Activated gamma-delta T cell (primary cell): Measurements from ENCODE around the gene CCSER1.

Source experiments
- DNase-seq: peaks from one replicate; lab custom pipeline; 2025; lab: John Stamatoyannopoulos, UW

Gene CCSER1

GRCh38 chr4:90128961-90129495, 1.8 kb downstream of the CCSER1 start:
- no peak for DNase-seq

GRCh38 chr4:90130076-90130475, 2.9 kb downstream of the CCSER1 start:
- DNase-seq = no peak

- DNase-seq = no peak
Measured at GRCh38 chr4:90137555-90137954, 10.4 kb downstream of the CCSER1 start.

GRCh38 chr4:90142081-90142480, 14.9 kb downstream of the CCSER1 start:
- no peak for DNase-seq

- DNase-seq = no peak
Measured at GRCh38 chr4:90145319-90145718, 18.1 kb downstream of the CCSER1 start.

GRCh38 chr4:90146306-90146705, 19.1 kb downstream of the CCSER1 start:
- no peak for DNase-seq

GRCh38 chr4:90148574-90149148, 21.5 kb downstream of the CCSER1 start:
- DNase-seq = no peak

GRCh38 chr4:90152024-90152423, 24.8 kb downstream of the CCSER1 start:
- DNase-seq = no peak

- no peak for DNase-seq
Measured at GRCh38 chr4:90159193-90159592, 32.0 kb downstream of the CCSER1 start.

- no peak for DNase-seq
Measured at GRCh38 chr4:90160044-90160443, 32.9 kb downstream of the CCSER1 start.

GRCh38 chr4:90162566-90162965, 35.4 kb downstream of the CCSER1 start:
- DNase-seq = no peak

GRCh38 chr4:90163872-90164271, 36.7 kb downstream of the CCSER1 start:
- no peak for DNase-seq

- no peak for DNase-seq
Measured at GRCh38 chr4:90165883-90166282, 38.7 kb downstream of the CCSER1 start.

GRCh38 chr4:90171491-90171890, 44.3 kb downstream of the CCSER1 start:
- no peak for DNase-seq

- no peak for DNase-seq
Measured at GRCh38 chr4:90174621-90175023, 47.4 kb downstream of the CCSER1 start.

GRCh38 chr4:90181644-90182043, 54.5 kb downstream of the CCSER1 start:
- no peak for DNase-seq

GRCh38 chr4:90183254-90183653, 56.1 kb downstream of the CCSER1 start:
- DNase-seq = no peak

- no peak for DNase-seq
Measured at GRCh38 chr4:90184560-90184959, 57.4 kb downstream of the CCSER1 start.

GRCh38 chr4:90185416-90185815, 58.2 kb downstream of the CCSER1 start:
- no peak for DNase-seq

- no peak for DNase-seq
Measured at GRCh38 chr4:90186229-90186628, 59.0 kb downstream of the CCSER1 start.

- DNase-seq = no peak
Measured at GRCh38 chr4:90187148-90187884, 60.1 kb downstream of the CCSER1 start.

GRCh38 chr4:90189178-90189577, 62.0 kb downstream of the CCSER1 start:
- no peak for DNase-seq

- DNase-seq = no peak
Measured at GRCh38 chr4:90189946-90190345, 62.8 kb downstream of the CCSER1 start.

- no peak for DNase-seq
Measured at GRCh38 chr4:90190525-90190924, 63.3 kb downstream of the CCSER1 start.
